ENCODE results near the gene POU4F2. TPM values are rescaled to one million over a fixed set of nuclear protein-coding genes. Genes with fewer than 3 reads are reported as not detected.

Gene POU4F2, protein sequence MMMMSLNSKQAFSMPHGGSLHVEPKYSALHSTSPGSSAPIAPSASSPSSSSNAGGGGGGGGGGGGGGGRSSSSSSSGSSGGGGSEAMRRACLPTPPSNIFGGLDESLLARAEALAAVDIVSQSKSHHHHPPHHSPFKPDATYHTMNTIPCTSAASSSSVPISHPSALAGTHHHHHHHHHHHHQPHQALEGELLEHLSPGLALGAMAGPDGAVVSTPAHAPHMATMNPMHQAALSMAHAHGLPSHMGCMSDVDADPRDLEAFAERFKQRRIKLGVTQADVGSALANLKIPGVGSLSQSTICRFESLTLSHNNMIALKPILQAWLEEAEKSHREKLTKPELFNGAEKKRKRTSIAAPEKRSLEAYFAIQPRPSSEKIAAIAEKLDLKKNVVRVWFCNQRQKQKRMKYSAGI
- 0.19 TPM in 2 replicates for total RNA-seq (ENCODE audit: low replicate concordance)
- long read RNA-seq: 0 reads

DNA sequence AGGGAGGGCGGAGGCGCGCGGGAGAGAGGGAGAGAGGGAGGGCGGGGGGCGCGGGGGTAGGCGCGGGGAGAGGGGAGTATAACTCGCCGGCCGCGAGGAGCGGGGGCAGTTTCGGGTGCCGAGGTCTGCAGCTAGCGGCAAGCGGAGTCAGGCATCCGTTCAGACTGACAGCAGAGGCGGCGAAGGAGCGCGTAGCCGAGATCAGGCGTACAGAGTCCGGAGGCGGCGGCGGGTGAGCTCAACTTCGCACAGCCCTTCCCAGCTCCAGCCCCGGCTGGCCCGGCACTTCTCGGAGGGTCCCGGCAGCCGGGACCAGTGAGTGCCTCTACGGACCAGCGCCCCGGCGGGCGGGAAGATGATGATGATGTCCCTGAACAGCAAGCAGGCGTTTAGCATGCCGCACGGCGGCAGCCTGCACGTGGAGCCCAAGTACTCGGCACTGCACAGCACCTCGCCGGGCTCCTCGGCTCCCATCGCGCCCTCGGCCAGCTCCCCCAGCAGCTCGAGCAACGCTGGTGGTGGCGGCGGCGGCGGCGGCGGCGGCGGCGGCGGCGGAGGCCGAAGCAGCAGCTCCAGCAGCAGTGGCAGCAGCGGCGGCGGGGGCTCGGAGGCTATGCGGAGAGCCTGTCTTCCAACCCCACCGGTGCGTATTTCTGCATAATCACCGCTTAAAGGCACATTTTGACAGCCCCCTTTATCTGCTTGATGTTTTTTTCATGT is at the start of gene POU4F2:
Gene POU4F2 (plus strand): TSS at position 108 of the 720 bp plus-strand sequence. CDS start 248 bp downstream, at position 356.
- H3K4me3 Mint-ChIP-seq: peak within 1 kb of the TSS; percentile 82
- peak; percentile 68 for DNase-seq (ENCODE audit: extremely low spot score, unreplicated experiment)
- TF ChIP-seq, protein P1, sequence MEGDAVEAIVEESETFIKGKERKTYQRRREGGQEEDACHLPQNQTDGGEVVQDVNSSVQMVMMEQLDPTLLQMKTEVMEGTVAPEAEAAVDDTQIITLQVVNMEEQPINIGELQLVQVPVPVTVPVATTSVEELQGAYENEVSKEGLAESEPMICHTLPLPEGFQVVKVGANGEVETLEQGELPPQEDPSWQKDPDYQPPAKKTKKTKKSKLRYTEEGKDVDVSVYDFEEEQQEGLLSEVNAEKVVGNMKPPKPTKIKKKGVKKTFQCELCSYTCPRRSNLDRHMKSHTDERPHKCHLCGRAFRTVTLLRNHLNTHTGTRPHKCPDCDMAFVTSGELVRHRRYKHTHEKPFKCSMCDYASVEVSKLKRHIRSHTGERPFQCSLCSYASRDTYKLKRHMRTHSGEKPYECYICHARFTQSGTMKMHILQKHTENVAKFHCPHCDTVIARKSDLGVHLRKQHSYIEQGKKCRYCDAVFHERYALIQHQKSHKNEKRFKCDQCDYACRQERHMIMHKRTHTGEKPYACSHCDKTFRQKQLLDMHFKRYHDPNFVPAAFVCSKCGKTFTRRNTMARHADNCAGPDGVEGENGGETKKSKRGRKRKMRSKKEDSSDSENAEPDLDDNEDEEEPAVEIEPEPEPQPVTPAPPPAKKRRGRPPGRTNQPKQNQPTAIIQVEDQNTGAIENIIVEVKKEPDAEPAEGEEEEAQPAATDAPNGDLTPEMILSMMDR (conservative IDR thresholded peaks at IDR 0.05): no peak
- H3K27me3 Mint-ChIP-seq: peaks cover 98% of the 10 kb centered on the region
- H3K36me3 Mint-ChIP-seq: no peaks in the 10 kb centered on the region
- peaks cover 19% of the 10 kb centered on the region for H3K4me1 Mint-ChIP-seq (ENCODE audit: unreplicated experiment)
- H3K9me3 Mint-ChIP-seq: no peaks in the 10 kb centered on the region
- H3K27ac Mint-ChIP-seq: no peak within 1 kb of the TSS

DNA sequence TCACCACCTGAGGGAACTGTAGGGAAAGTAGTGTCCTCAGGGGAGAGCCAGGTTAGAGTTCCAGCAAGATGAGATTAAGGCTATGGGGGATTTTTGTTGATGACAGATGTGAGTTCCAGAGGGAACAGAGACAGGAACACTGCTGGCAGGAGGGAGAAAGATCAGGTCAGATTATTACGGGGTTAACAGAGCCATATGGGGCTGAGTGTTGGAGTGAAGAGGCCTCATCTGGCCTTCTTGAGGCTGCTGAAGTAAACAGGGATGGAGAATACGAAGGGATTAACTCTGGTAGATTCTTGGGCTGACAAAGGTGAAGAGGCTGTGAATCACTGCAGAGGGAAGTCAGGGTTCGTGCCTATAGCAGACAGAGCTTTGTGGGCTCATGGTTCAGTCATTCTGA is 47.9 kb upstream of the POU4F2 start:
- TF ChIP-seq, protein P1 (conservative IDR thresholded peaks at IDR 0.05): no peak
- no peaks in the 10 kb centered on the region for H3K9me3 Mint-ChIP-seq
- H3K4me3 Mint-ChIP-seq: no peak overlapping the region
- H3K4me1 Mint-ChIP-seq (ENCODE audit: unreplicated experiment): no peaks in the 10 kb centered on the region
- DNase-seq (ENCODE audit: extremely low spot score, unreplicated experiment): no peak
- H3K36me3 Mint-ChIP-seq: no peaks in the 10 kb centered on the region
- no peak overlapping the region for H3K27ac Mint-ChIP-seq
- peaks cover 7% of the 10 kb centered on the region for H3K27me3 Mint-ChIP-seq

DNA sequence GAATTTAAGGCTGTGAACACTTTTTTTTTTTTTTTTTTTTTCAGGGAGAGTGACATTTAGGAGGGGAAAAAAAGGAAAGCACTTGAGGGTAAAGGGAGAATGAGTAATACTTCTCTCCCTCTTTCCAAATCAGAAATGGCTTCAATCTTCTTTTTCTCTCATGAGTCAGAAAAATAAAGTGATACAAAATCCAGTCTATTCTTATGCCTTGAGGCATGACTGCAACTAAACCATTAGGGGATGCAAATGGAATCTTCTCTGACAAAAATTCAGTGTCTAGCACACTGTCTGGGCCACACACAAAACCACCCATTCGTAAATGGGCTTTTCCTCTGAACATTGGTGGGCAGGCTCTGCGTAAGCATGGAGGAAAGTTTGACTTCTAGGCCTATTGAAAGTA is 46.7 kb upstream of the POU4F2 start:
- no peak overlapping the region for H3K4me3 Mint-ChIP-seq
- no peaks in the 10 kb centered on the region for H3K4me1 Mint-ChIP-seq (ENCODE audit: unreplicated experiment)
- DNase-seq (ENCODE audit: extremely low spot score, unreplicated experiment): no peak
- no peaks in the 10 kb centered on the region for H3K36me3 Mint-ChIP-seq
- no peaks in the 10 kb centered on the region for H3K9me3 Mint-ChIP-seq
- H3K27ac Mint-ChIP-seq: no peak overlapping the region
- peaks cover 2% of the 10 kb centered on the region for H3K27me3 Mint-ChIP-seq
- TF ChIP-seq, protein P1 (conservative IDR thresholded peaks at IDR 0.05): no peak

DNA sequence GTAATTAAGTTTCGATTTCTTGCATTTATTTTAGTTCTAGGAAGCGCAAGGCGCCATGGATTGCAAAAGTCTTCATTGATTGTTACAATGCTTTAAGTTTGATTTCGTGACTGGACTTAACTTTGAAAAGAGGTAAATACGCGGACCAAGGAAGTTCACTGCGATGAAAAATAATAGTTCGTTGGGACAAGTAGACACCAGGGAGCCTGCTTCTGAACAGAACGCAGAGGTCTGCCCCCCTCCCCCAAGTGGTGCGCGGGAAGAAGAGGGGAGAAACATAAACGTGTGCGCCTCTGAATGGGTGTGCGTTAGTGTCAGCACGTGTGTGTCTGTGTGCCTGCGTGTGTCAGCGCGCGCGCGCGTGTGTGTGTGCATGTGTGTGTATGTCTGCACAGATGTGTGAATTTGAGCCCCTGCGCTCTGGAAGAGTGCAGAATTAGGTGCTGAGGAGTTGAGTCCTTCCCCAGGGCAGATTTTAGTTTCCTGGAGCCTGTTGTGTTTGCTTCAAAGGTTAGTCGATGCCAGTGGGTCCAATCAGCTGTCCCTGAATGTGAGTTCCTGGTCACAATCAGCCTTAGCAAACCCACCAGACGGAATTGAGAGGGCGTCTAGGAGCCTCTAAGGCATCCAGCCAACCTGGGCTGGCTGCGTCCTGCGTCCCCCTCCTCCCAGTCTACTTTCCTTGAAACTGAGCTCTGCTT is 5.8 kb upstream of the POU4F2 start:
- no peaks in the 10 kb centered on the region for H3K36me3 Mint-ChIP-seq
- H3K9me3 Mint-ChIP-seq: no peaks in the 10 kb centered on the region
- no peak overlapping the region for H3K4me3 Mint-ChIP-seq
- TF ChIP-seq, protein P1 (conservative IDR thresholded peaks at IDR 0.05): no peak
- peaks cover 99% of the 10 kb centered on the region for H3K27me3 Mint-ChIP-seq
- no peak overlapping the region for H3K27ac Mint-ChIP-seq
- H3K4me1 Mint-ChIP-seq (ENCODE audit: unreplicated experiment): peaks cover 8% of the 10 kb centered on the region
- no peak for DNase-seq (ENCODE audit: extremely low spot score, unreplicated experiment)

DNA sequence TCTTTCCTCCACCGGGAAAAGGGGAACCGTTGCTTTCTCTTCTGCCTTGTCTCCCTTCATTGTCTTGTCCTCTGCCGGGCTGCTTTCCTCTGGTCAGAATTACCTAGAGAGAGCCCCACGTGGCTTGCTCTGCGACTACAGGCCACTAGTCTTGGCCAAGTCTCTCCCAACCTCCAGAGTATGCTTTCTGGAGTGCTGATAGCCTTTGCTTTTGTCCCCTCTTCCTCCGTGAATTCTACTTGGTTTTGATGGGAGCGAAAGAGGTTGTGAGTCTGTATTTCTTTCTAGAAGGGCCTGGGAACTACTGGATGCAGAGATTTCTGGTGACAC is 5.3 kb upstream of the POU4F2 start:
- TF ChIP-seq, protein P1 (conservative IDR thresholded peaks at IDR 0.05): no peak
- Mint-ChIP-seq H3K9me3 (no peaks in the 10 kb centered on the region), H3K4me3 (no peak overlapping the region), H3K27ac (no peak overlapping the region), H3K4me1 (ENCODE audit: unreplicated experiment) (peaks cover 8% of the 10 kb centered on the region), H3K27me3 (peaks cover 99% of the 10 kb centered on the region), H3K36me3 (no peaks in the 10 kb centered on the region)
- DNase-seq (ENCODE audit: extremely low spot score, unreplicated experiment): no peak
